Measurements from ENCODE around the gene RGS21.

- TF ChIP-seq CTCF (IDR thresholded peaks at IDR 0.05) = no peak
- TF ChIP-seq POLR2A (IDR thresholded peaks at IDR 0.05) = no peak
Measured at GRCh38 chr1:192349314-192349713, 32.5 kb downstream of the RGS21 start.

All from lower leg skin (tissue), 3 donors.